A549 (cell line): ENCODE results near the gene LPIN2. TPM values are rescaled to one million over a fixed set of nuclear protein-coding genes. Genes with fewer than 3 reads are reported as not detected.

Source experiments
- ATAC-seq, 2 experiments: fragments of 200-7000 bp in 1 of 2; fragments of >200 bp in 1 of 2; cut with Nextera tagmentation in 1 of 2; cut with Tn5 transposase in 1 of 2; 3 replicates each; pipeline versions ENCODE4 v1.8.0 to v1.9.1; 2018 to 2020; ENCODE audit warnings: mild to moderate bottlenecking in 1 of 2, moderate library complexity in 1 of 2
- CTCF ChIA-PET: fragments of 300-600 bp; sonication (Branson Sonifier 250); formaldehyde crosslinking; extraction: SDS; loops from one replicate; lab custom pipeline; 2021; ENCODE audit warnings: antibody characterized with exemption, inconsistent platforms; lab: Yijun Ruan, JAX
- POLR2A ChIA-PET: fragments of 350-600 bp; formaldehyde crosslinking; extraction: SDS; loops from one replicate; lab custom pipeline; 2021; ENCODE audit warnings: antibody characterized with exemption, inconsistent platforms; lab: Yijun Ruan, JAX
- DNase-seq, 2 experiments: peaks; one replicate each; pipeline versions ENCODE4 v3.0.0 to v3.0.0-alpha.2; 2011 to 2016; ENCODE audit warnings: low read depth in 1 of 2, low spot score in 1 of 2
- FAIRE-seq: peaks from 2 replicates; lab custom pipeline; 2011; peaks lifted over from hg19 to GRCh38; lab: Jason Lieb, UNC
- H3K27ac ChIP-seq, 2 experiments: fragments of >200 bp; sonication (Bioruptor Twin); formaldehyde crosslinking; 3 replicates each; pipeline ENCODE4 v1.5.1; 2016 to 2017
- H3K4me1 ChIP-seq: fragments of >200 bp; sonication (Bioruptor Twin); formaldehyde crosslinking; 3 replicates; pipeline ENCODE4 v1.6.1; 2016
- H3K4me2 ChIP-seq: fragments of >200 bp; sonication (Bioruptor Twin); formaldehyde crosslinking; 3 replicates; pipeline ENCODE4 v1.6.1; 2016
- H3K4me3 ChIP-seq: fragments of >200 bp; sonication (Bioruptor Twin); formaldehyde crosslinking; 3 replicates; pipeline ENCODE4 v1.5.1; 2016
- H3K9me3 ChIP-seq: fragments of >200 bp; sonication (Bioruptor Twin); formaldehyde crosslinking; 3 replicates; pipeline ENCODE4 v1.6.1; 2016
- BHLHE40 ChIP-seq: IDR thresholded peaks from 2 replicates; pipeline ENCODE4 v1.6.1; 2012; ENCODE audit warnings: low read depth, low read length, inconsistent platforms
- CBX8 ChIP-seq: fragments of 200-600 bp; sonication (generic); IDR thresholded peaks from 2 replicates; pipeline ENCODE4 v1.6.1; 2016
- CHD4 ChIP-seq: fragments of 200-600 bp; sonication (generic); IDR thresholded peaks from 2 replicates; pipeline ENCODE4 v1.6.1; 2016; ENCODE audit warnings: antibody characterized with exemption, mild to moderate bottlenecking, borderline replicate concordance
- CTCF ChIP-seq: fragments of >200 bp; sonication (Bioruptor Twin); formaldehyde crosslinking; IDR thresholded peaks from 3 replicates; pipeline ENCODE4 v1.5.1; 2016
- EHF ChIP-seq: fragments of 250-450 bp; sonication (Bioruptor Pico); IDR thresholded peaks from 2 replicates; pipeline ENCODE4 v1.5.0; 2020; ENCODE audit warnings: mild to moderate bottlenecking
- EP300 ChIP-seq, 2 experiments: fragments of >200 bp; sonication (Bioruptor Twin); formaldehyde crosslinking; IDR thresholded peaks; 2 replicates in 1 of 2; 3 replicates in 1 of 2; pipeline ENCODE4 v1.6.1; 2016 to 2017
- ESRRA ChIP-seq: fragments of 150-350 bp; IDR thresholded peaks from 2 replicates; pipeline ENCODE4 v1.6.1; 2014; ENCODE audit warnings: mild to moderate bottlenecking, low read length, borderline replicate concordance
- FOSL2 ChIP-seq, 2 experiments: fragments of 450-650 bp in 1 of 2; fragments of >200 bp in 1 of 2; sonication (Bioruptor Twin) in 1 of 2; formaldehyde crosslinking; IDR thresholded peaks; 2 replicates each; pipeline versions ENCODE4 v1.5.0 to v1.6.1; 2016 to 2020; ENCODE audit warnings: mild to moderate bottlenecking in 1 of 2, moderate library complexity in 1 of 2
- FOXS1 ChIP-seq: fragments of 250-450 bp; sonication (Bioruptor Pico); IDR thresholded peaks from 2 replicates; pipeline ENCODE4 v1.5.0; 2020; ENCODE audit warnings: mild to moderate bottlenecking, moderate library complexity
- GATA3 ChIP-seq: IDR thresholded peaks from 2 replicates; pipeline ENCODE4 v1.6.1; 2012; ENCODE audit warnings: borderline replicate concordance
- HDAC2 ChIP-seq: fragments of 200-600 bp; sonication (generic); IDR thresholded peaks from 2 replicates; pipeline ENCODE4 v1.6.1; 2016
- HEYL ChIP-seq: fragments of 250-450 bp; sonication (Bioruptor Pico); IDR thresholded peaks from 2 replicates; pipeline ENCODE4 v1.8.0; 2021; ENCODE audit warnings: mild to moderate bottlenecking, moderate library complexity
- HOXA7 ChIP-seq: fragments of 250-450 bp; sonication (Bioruptor Pico); IDR thresholded peaks from 2 replicates; pipeline ENCODE4 v1.5.0; 2020; ENCODE audit warnings: mild to moderate bottlenecking, moderate library complexity
- HOXB13 ChIP-seq: fragments of 250-450 bp; sonication (Bioruptor Pico); IDR thresholded peaks from 2 replicates; pipeline ENCODE4 v1.5.0; 2020; ENCODE audit warnings: low read depth, mild to moderate bottlenecking, moderate library complexity
- JUN ChIP-seq, 2 experiments: fragments of >200 bp; sonication (Bioruptor Twin); formaldehyde crosslinking; IDR thresholded peaks; 2 replicates in 1 of 2; 3 replicates in 1 of 2; pipeline ENCODE4 v1.6.1; 2016 to 2017
- JUNB ChIP-seq: fragments of >200 bp; sonication (Bioruptor Twin); formaldehyde crosslinking; IDR thresholded peaks from 2 replicates; pipeline ENCODE4 v1.6.1; 2016
- KDM5A ChIP-seq: fragments of 200-600 bp; sonication (generic); IDR thresholded peaks from 2 replicates; pipeline ENCODE4 v1.6.1; 2016; ENCODE audit warnings: antibody characterized with exemption, mild to moderate bottlenecking
- MYC ChIP-seq: IDR thresholded peaks from 2 replicates; pipeline ENCODE4 v1.6.1; 2012; ENCODE audit warnings: mild to moderate bottlenecking, inconsistent platforms, low read length, improper control_type of control experiment, borderline replicate concordance
- NFE2L2 ChIP-seq: fragments of 150-350 bp; conservative IDR thresholded peaks from 2 replicates; pipeline ENCODE4 v1.6.1; 2014; ENCODE audit warnings: low read length
- POLR2A ChIP-seq: IDR thresholded peaks from 2 replicates; pipeline ENCODE4 v1.6.1; 2012; ENCODE audit warnings: mild to moderate bottlenecking, low read length
- POLR2AphosphoS2 ChIP-seq: conservative IDR thresholded peaks from 2 replicates; pipeline ENCODE4 v1.6.1; 2012; ENCODE audit warnings: low read length, improper control_type of control experiment, inconsistent platforms
- RARB ChIP-seq: fragments of 250-450 bp; sonication (Bioruptor Pico); IDR thresholded peaks from 2 replicates; pipeline ENCODE4 v1.8.0; 2021; ENCODE audit warnings: mild to moderate bottlenecking, moderate library complexity
- RCOR1 ChIP-seq: fragments of 150-350 bp; IDR thresholded peaks from 2 replicates; pipeline ENCODE4 v1.6.1; 2014; ENCODE audit warnings: antibody characterized with exemption, low read length, low read depth
- RNF2 ChIP-seq: fragments of 200-600 bp; sonication (generic); IDR thresholded peaks from 2 replicates; pipeline ENCODE4 v1.6.1; 2016; ENCODE audit warnings: low read depth, mild to moderate bottlenecking, antibody characterized with exemption, moderate library complexity, borderline replicate concordance
- SMC3 ChIP-seq: fragments of >200 bp; sonication (Bioruptor Twin); formaldehyde crosslinking; IDR thresholded peaks from 3 replicates; pipeline ENCODE4 v1.6.1; 2018; ENCODE audit warnings: inconsistent platforms
- SREBF2 ChIP-seq: fragments of 450-650 bp; IDR thresholded peaks from 2 replicates; pipeline ENCODE4 v1.6.1; 2014; ENCODE audit warnings: mild to moderate bottlenecking, moderate library complexity
- TFCP2L1 ChIP-seq: fragments of 250-450 bp; sonication (Bioruptor Pico); IDR thresholded peaks from 2 replicates; pipeline ENCODE4 v1.5.0; 2021; ENCODE audit warnings: mild to moderate bottlenecking
- ZC3H11A ChIP-seq: fragments of 450-650 bp; IDR thresholded peaks from 2 replicates; pipeline ENCODE4 v1.6.1; 2014; ENCODE audit warnings: antibody characterized with exemption, mild to moderate bottlenecking
- ZFP36 ChIP-seq: fragments of 450-650 bp; IDR thresholded peaks from 2 replicates; pipeline ENCODE4 v1.6.1; 2014; ENCODE audit warnings: borderline replicate concordance; ENCODE audit not compliant: partially characterized antibody
- ZNF302 ChIP-seq: fragments of 250-450 bp; sonication (Bioruptor Pico); IDR thresholded peaks from 2 replicates; pipeline ENCODE4 v1.9.0; 2021; ENCODE audit warnings: inconsistent platforms, mild to moderate bottlenecking, moderate library complexity
- ZSCAN20 ChIP-seq: fragments of 250-450 bp; sonication (Bioruptor Pico); IDR thresholded peaks from 2 replicates; pipeline ENCODE4 v1.8.0; 2022; ENCODE audit warnings: mild to moderate bottlenecking, moderate library complexity
- WGBS: methylation state at CpG from one replicate; pipeline ENCODE4 v1.1.6; 2017; ENCODE audit errors: missing lambda C conversion rate; 5-methylcytosine and 5-hydroxymethylcytosine counted together
- polyA plus RNA-seq, 4 experiments: library from polyadenylated mRNA; depleted of rRNA in 3 of 4; stranded (reverse); fragments of >200 nt; fragmentation: RNase III in 1 of 4; extraction: RNeasy Plus Mini Kit Qiagen cat#74134 plus additional on column Dnase treatment in 1 of 4; gene quantifications; 2 replicates in 3 of 4; 3 replicates in 1 of 4; pipeline ENCODE4 v1.2.3, GENCODE V29; 2011 to 2017

LPIN2 gene
- polyA plus RNA-seq, 2 of the 4 experiments (the other 2 are of a cell fraction) = 12.9 to 23.7 TPM

GRCh38 chr18:2990956-2991640 is 21.8 kb downstream of the LPIN2 start:
- POLR2A ChIA-PET = no interaction called here
- no peak overlapping the region for H3K4me3 ChIP-seq
- peaks cover 43% of the 10 kb centered on the region for H3K4me1 ChIP-seq
- H3K27ac ChIP-seq = no peak overlapping the region
- H3K4me2 ChIP-seq = no peak overlapping the region
- CTCF ChIA-PET = no interaction called here
- ATAC-seq (no peak), DNase-seq (no peak), FAIRE-seq (no peak)
- 74% methylated on average over 4 of the region's 4 CpGs for WGBS
- no peaks in the 10 kb centered on the region for H3K9me3 ChIP-seq
- TF ChIP-seq RCOR1 (no peak), RNF2 (no peak), GATA3 (no peak), HOXB13 (no peak), FOXS1 (CRISPR knock-in tag) (no peak), CHD4 (no peak), ZNF302 (CRISPR knock-in tag) (no peak), CTCF (no peak), EP300 (IDR thresholded peaks at IDR 0.05) (no peak), FOSL2 (IDR thresholded peaks at IDR 0.05) (no peak), FOSL2 (CRISPR knock-in tag; IDR thresholded peaks at IDR 0.05) (no peak), RARB (CRISPR knock-in tag) (no peak), ZSCAN20 (no peak), BHLHE40 (no peak), POLR2AphosphoS2 (no peak), JUN (IDR thresholded peaks at IDR 0.05) (no peak), NFE2L2 (no peak), HDAC2 (no peak), ZC3H11A (no peak), KDM5A (no peak)

- CTCF ChIA-PET = interaction anchor here (0.9 to 1.3 kb wide), 2 partner anchors 14 to 258 kb away, joined by 3 read pairs; no protein-coding TSS in a partner anchor
- no peaks in the 10 kb centered on the region for H3K9me3 ChIP-seq
- peak overlapping the region; percentile 56 to 77; a peak in 5 of 6 replicates for H3K27ac ChIP-seq
- 0 out of 6 replicates have a peak, but pooled peaks have one; percentile 13 to 33 for ATAC-seq
- no peak for FAIRE-seq
- peaks cover 62% of the 10 kb centered on the region for H3K4me1 ChIP-seq
- POLR2A ChIA-PET = interaction anchor here (0.7 kb wide), 1 partner anchor 21 kb away, joined by 10 read pairs; no protein-coding TSS in a partner anchor
- WGBS = 74% methylated on average over 5 of the region's 5 CpGs
- DNase-seq = no peak
- H3K4me2 ChIP-seq = peak overlapping the region; percentile 61
- no peak overlapping the region for H3K4me3 ChIP-seq
- TF ChIP-seq FOXS1 (CRISPR knock-in tag) (no peak), HOXA7 (no peak), TFCP2L1 (CRISPR knock-in tag) (no peak), HDAC2 (no peak), ESRRA (no peak), EHF (CRISPR knock-in tag) (no peak), BHLHE40 (no peak), JUNB (no peak), POLR2A (no peak), NFE2L2 (no peak), CBX8 (no peak), ZFP36 (no peak), HEYL (CRISPR knock-in tag) (no peak), MYC (no peak), SREBF2 (no peak), ZNF302 (CRISPR knock-in tag) (no peak), CHD4 (no peak), SMC3 (no peak), FOSL2 (IDR thresholded peaks at IDR 0.05) (no peak), FOSL2 (CRISPR knock-in tag; IDR thresholded peaks at IDR 0.05) (no peak)
- TF ChIP-seq, all 56 proteins: peak for 0
Observed at GRCh38 chr18:2987876-2988790, 24.8 kb downstream of the LPIN2 start.
